ENCODE results near the gene FAM89A.

- TF ChIP-seq ZNF772 (CRISPR knock-in tag; IDR thresholded peaks at IDR 0.05) (no peak), SRF (IDR thresholded peaks at IDR 0.05; ENCODE audit: low read depth, low read length) (no peak), PAX8 (CRISPR knock-in tag; IDR thresholded peaks at IDR 0.05; ENCODE audit: borderline replicate concordance) (no peak), CTCF (CRISPR knock-in tag; IDR thresholded peaks at IDR 0.05) (no peak), PATZ1 (CRISPR knock-in tag; IDR thresholded peaks at IDR 0.05) (no peak), ONECUT2 (CRISPR knock-in tag; IDR thresholded peaks at IDR 0.05) (no peak)
Measured at GRCh38 chr1:231029841-231030240, 10.2 kb downstream of the FAM89A start.

All from HepG2 (cell line).